Esophagus muscularis mucosa (tissue), 3 donors: ENCODE data around the gene ARL4A.

Experiments
- POLR2A ChIP-seq: fragments of 450-650 bp; IDR thresholded peaks from one replicate; pipeline ENCODE4 v1.6.1; 2017; ENCODE audit warnings: antibody characterized with exemption, moderate library complexity, mild to moderate bottlenecking, low read depth
- POLR2AphosphoS5 ChIP-seq, 2 donors: sonication (generic); formaldehyde crosslinking; IDR thresholded peaks; one replicate each; pipeline ENCODE4 v1.6.1; 2017; ENCODE audit warnings: antibody characterized with exemption in 2 of 2
- TF ChIP-seq, protein P1 (sequence below), 3 experiments: fragments of 200-600 bp in 2 of 3; fragments of 450-650 bp in 1 of 3; sonication (generic) in 2 of 3; IDR thresholded peaks; one replicate each; pipeline ENCODE4 v1.5.1; 2017 to 2019; ENCODE audit warnings: antibody characterized with exemption in 3 of 3, mild to moderate bottlenecking in 2 of 3, moderate library complexity in 1 of 3

DNA sequence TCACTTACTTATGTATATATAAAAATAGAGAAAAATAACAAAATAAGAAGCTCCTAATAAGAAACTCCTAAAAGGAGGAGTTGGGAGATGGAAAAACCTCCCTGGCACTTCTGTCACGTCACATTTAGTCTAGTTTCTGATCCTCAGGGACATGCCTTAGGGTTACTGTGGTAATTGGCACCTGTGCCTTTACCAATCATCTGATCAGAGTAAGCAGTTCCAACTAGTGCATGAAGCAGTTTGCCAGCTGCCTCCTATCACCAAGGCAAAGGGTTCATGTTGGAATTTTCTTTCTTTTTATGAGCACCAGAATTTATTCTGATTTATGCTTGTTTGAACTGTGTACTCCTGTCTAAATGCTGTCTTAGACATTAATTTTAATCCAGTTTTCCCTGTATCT is 49.9 kb downstream of the ARL4A start:
- TF ChIP-seq, protein P1, sequence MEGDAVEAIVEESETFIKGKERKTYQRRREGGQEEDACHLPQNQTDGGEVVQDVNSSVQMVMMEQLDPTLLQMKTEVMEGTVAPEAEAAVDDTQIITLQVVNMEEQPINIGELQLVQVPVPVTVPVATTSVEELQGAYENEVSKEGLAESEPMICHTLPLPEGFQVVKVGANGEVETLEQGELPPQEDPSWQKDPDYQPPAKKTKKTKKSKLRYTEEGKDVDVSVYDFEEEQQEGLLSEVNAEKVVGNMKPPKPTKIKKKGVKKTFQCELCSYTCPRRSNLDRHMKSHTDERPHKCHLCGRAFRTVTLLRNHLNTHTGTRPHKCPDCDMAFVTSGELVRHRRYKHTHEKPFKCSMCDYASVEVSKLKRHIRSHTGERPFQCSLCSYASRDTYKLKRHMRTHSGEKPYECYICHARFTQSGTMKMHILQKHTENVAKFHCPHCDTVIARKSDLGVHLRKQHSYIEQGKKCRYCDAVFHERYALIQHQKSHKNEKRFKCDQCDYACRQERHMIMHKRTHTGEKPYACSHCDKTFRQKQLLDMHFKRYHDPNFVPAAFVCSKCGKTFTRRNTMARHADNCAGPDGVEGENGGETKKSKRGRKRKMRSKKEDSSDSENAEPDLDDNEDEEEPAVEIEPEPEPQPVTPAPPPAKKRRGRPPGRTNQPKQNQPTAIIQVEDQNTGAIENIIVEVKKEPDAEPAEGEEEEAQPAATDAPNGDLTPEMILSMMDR (IDR thresholded peaks at IDR 0.05) = no peak
- TF ChIP-seq POLR2A = no peak
- TF ChIP-seq POLR2AphosphoS5 (IDR thresholded peaks at IDR 0.05) = no peak
